SK-N-SH treated with all-trans-retinoic acid at 6 μM for 48 hours (cell line): ENCODE data around the gene EHD2.

Experiments
- ARNTL ChIP-seq: fragments of 450-650 bp; formaldehyde crosslinking; IDR thresholded peaks from 2 replicates; pipeline ENCODE4 v1.5.0; 2020; ENCODE audit warnings: low read depth, mild to moderate bottlenecking, moderate library complexity, borderline replicate concordance
- CREB5 ChIP-seq: fragments of 250-450 bp; sonication (Bioruptor Pico); IDR thresholded peaks from 2 replicates; pipeline ENCODE4 v1.5.1; 2020; ENCODE audit warnings: low read depth, mild to moderate bottlenecking, moderate library complexity
- CSRNP3 ChIP-seq: fragments of 250-450 bp; sonication (Bioruptor Pico); IDR thresholded peaks from 2 replicates; pipeline ENCODE4 v1.5.1; 2021; ENCODE audit warnings: mild to moderate bottlenecking, moderate library complexity
- GLIS3 ChIP-seq: fragments of 250-450 bp; sonication (Bioruptor Pico); IDR thresholded peaks from 2 replicates; pipeline ENCODE4 v1.5.0; 2020; ENCODE audit warnings: mild to moderate bottlenecking, moderate library complexity
- ISL1 ChIP-seq: fragments of 250-450 bp; sonication (Bioruptor Pico); IDR thresholded peaks from 2 replicates; pipeline ENCODE4 v2.1.2; 2022; ENCODE audit warnings: mild to moderate bottlenecking, moderate library complexity
- OSR1 ChIP-seq: fragments of 250-450 bp; sonication (Bioruptor Pico); IDR thresholded peaks from 2 replicates; pipeline ENCODE4 v1.8.0; 2022; ENCODE audit warnings: moderate library complexity, mild to moderate bottlenecking, inconsistent platforms
- PATZ1 ChIP-seq: fragments of 250-450 bp; sonication (Bioruptor Pico); IDR thresholded peaks from 2 replicates; pipeline ENCODE4 v1.8.0; 2020; ENCODE audit warnings: mild to moderate bottlenecking, moderate library complexity, borderline replicate concordance
- POU6F1 ChIP-seq: fragments of 250-450 bp; sonication (Bioruptor Pico); IDR thresholded peaks from 2 replicates; pipeline ENCODE4 v1.8.0; 2021; ENCODE audit warnings: low read depth, mild to moderate bottlenecking, moderate library complexity, borderline replicate concordance
- PPARA ChIP-seq: fragments of 250-450 bp; sonication (Bioruptor Pico); IDR thresholded peaks from 2 replicates; pipeline ENCODE4 v1.5.0; 2020; ENCODE audit warnings: mild to moderate bottlenecking, borderline replicate concordance
- ZC3H10 ChIP-seq: fragments of 250-450 bp; sonication (Bioruptor Pico); IDR thresholded peaks from 2 replicates; pipeline ENCODE4 v1.5.1; 2021; ENCODE audit warnings: mild to moderate bottlenecking, moderate library complexity
- ZFP3 ChIP-seq: fragments of 250-450 bp; sonication (Bioruptor Pico); IDR thresholded peaks from 2 replicates; pipeline ENCODE4 v1.5.0; 2020; ENCODE audit warnings: mild to moderate bottlenecking, moderate library complexity
- ZFP30 ChIP-seq: fragments of 450-650 bp; formaldehyde crosslinking; IDR thresholded peaks from 2 replicates; pipeline ENCODE4 v1.5.0; 2022; ENCODE audit warnings: mild to moderate bottlenecking, moderate library complexity
- ZNF565 ChIP-seq: fragments of 450-650 bp; formaldehyde crosslinking; conservative IDR thresholded peaks from 2 replicates; pipeline ENCODE4 v1.5.0; 2020; ENCODE audit warnings: low read depth, mild to moderate bottlenecking, moderate library complexity
- ZNF8 ChIP-seq: fragments of 450-650 bp; formaldehyde crosslinking; IDR thresholded peaks from 2 replicates; pipeline ENCODE4 v1.5.0; 2020; ENCODE audit warnings: mild to moderate bottlenecking, moderate library complexity

- TF ChIP-seq PATZ1 (CRISPR knock-in tag) (no peak), ARNTL (CRISPR knock-in tag) (no peak), POU6F1 (CRISPR knock-in tag) (no peak), PPARA (CRISPR knock-in tag) (no peak), CSRNP3 (CRISPR knock-in tag) (no peak), ISL1 (no peak), ZFP30 (CRISPR knock-in tag) (no peak), CREB5 (CRISPR knock-in tag) (no peak), ZNF8 (CRISPR knock-in tag) (no peak), ZFP3 (no peak), GLIS3 (CRISPR knock-in tag) (no peak), OSR1 (no peak), ZNF565 (CRISPR knock-in tag) (no peak), ZC3H10 (no peak)
Measured at GRCh38 chr19:47750752-47751151, 37.5 kb downstream of the EHD2 start.
